CD14-positive monocyte (primary cell): ENCODE results near the gene RAB3C. TPM values are rescaled to one million over a fixed set of nuclear protein-coding genes. Genes with fewer than 3 reads are reported as not detected.

Experiments used
- DNase-seq, 3 donors: peaks; one replicate each; pipeline ENCODE4 v3.0.0-alpha.2; 2011 to 2022
- H2AFZ ChIP-seq: 2 replicates; pipeline ENCODE4 v1.6.0; 2012; ENCODE audit warnings: mild to moderate bottlenecking, low read depth, low read length, inconsistent platforms; ENCODE audit not compliant: insufficient read depth, poor library complexity, severe bottlenecking
- H3K27ac ChIP-seq, 2 donors: 1 replicate in 1 of 2; 2 replicates in 1 of 2; pipeline ENCODE4 v1.5.1; 2012 to 2013; ENCODE audit warnings: low read length in 2 of 2, control low read depth in 1 of 2, inconsistent platforms in 1 of 2, low read depth in 1 of 2, mild to moderate bottlenecking in 1 of 2
- H3K27me3 ChIP-seq, 2 donors: one replicate each; pipeline versions ENCODE4 v1.6.0 to v1.6.1; 2011 to 2013; ENCODE audit warnings: low read length in 2 of 2; ENCODE audit not compliant: control insufficient read depth in 2 of 2, insufficient read depth in 2 of 2
- H3K36me3 ChIP-seq, 2 donors: replicated peaks in 1 of 2; 1 replicate in 1 of 2; 2 replicates in 1 of 2; pipeline versions ENCODE4 v1.5.1 to v1.6.1; 2012 to 2013; ENCODE audit warnings: low read length in 2 of 2, control low read depth in 1 of 2, inconsistent platforms in 1 of 2, mild to moderate bottlenecking in 1 of 2; ENCODE audit not compliant: insufficient read depth in 2 of 2, control insufficient read depth in 1 of 2
- H3K4me1 ChIP-seq, 2 donors: 1 replicate in 1 of 2; 2 replicates in 1 of 2; pipeline versions ENCODE4 v1.5.1 to v1.6.1; 2012 to 2013; ENCODE audit warnings: low read length in 2 of 2, control low read depth in 1 of 2, inconsistent platforms in 1 of 2, mild to moderate bottlenecking in 1 of 2, moderate library complexity in 1 of 2; ENCODE audit not compliant: insufficient read depth in 2 of 2, control insufficient read depth in 1 of 2
- H3K4me2 ChIP-seq: replicated peaks from 2 replicates; pipeline ENCODE3; 2012; ENCODE audit warnings: low read length, moderate library complexity, mild to moderate bottlenecking; ENCODE audit not compliant: poor library complexity, severe bottlenecking; ENCODE audit errors: extremely low read depth
- H3K4me3 ChIP-seq, 3 experiments: fragments of 200-600 bp in 1 of 3; sonication (generic) in 1 of 3; replicated peaks in 1 of 3; 1 replicate in 2 of 3; 2 replicates in 1 of 3; pipeline ENCODE4 v1.5.1; 2011 to 2013; ENCODE audit warnings: low read length in 3 of 3, mild to moderate bottlenecking in 3 of 3, control low read depth in 2 of 3, low read depth in 2 of 3, inconsistent platforms in 1 of 3, moderate library complexity in 1 of 3
- H3K79me2 ChIP-seq: 2 replicates; pipeline ENCODE4 v1.6.0; 2012; ENCODE audit warnings: mild to moderate bottlenecking, control low read depth, inconsistent platforms, low read length, moderate library complexity; ENCODE audit not compliant: insufficient read depth
- H3K9ac ChIP-seq: 2 replicates; pipeline ENCODE4 v1.6.0; 2017; ENCODE audit warnings: low read length, mild to moderate bottlenecking; ENCODE audit not compliant: insufficient read depth, poor library complexity, severe bottlenecking
- H3K9me3 ChIP-seq, 2 donors: replicated peaks in 1 of 2; 1 replicate in 1 of 2; 2 replicates in 1 of 2; pipeline versions ENCODE4 v1.5.1 to v1.6.1; 2012 to 2013; ENCODE audit warnings: low read length in 2 of 2, control low read depth in 1 of 2; ENCODE audit not compliant: control insufficient read depth in 1 of 2, insufficient read depth in 1 of 2
- H4K20me1 ChIP-seq: 2 replicates; pipeline ENCODE4 v1.6.0; 2012; ENCODE audit warnings: mild to moderate bottlenecking, low read length, control low read depth, moderate library complexity; ENCODE audit not compliant: insufficient read depth
- H3K27ac Mint-ChIP-seq, 7 donors: one replicate each; pipeline ENCODE4 v1.8.0; 2020; ENCODE audit warnings: mild to moderate bottlenecking in 7 of 7, mixed read lengths in 7 of 7, moderate library complexity in 6 of 7, inconsistent platforms in 2 of 7
- H3K27me3 Mint-ChIP-seq, 3 donors: one replicate each; pipeline ENCODE4 v1.8.0; 2021 to 2022; ENCODE audit warnings: low read depth in 3 of 3, mild to moderate bottlenecking in 3 of 3, mixed read lengths in 3 of 3, moderate library complexity in 3 of 3, inconsistent platforms in 1 of 3
- H3K36me3 Mint-ChIP-seq, 2 donors: one replicate each; pipeline ENCODE4 v1.8.0; 2020; ENCODE audit warnings: mixed read lengths in 2 of 2, inconsistent platforms in 1 of 2, mild to moderate bottlenecking in 1 of 2
- H3K4me1 Mint-ChIP-seq: one replicate; pipeline ENCODE4 v1.8.0; 2020; ENCODE audit warnings: mild to moderate bottlenecking, mixed read lengths
- H3K4me3 Mint-ChIP-seq, 2 donors: one replicate each; pipeline ENCODE4 v1.8.0; 2020; ENCODE audit warnings: mild to moderate bottlenecking in 2 of 2, mixed read lengths in 2 of 2, moderate library complexity in 1 of 2
- H3K9me3 Mint-ChIP-seq, 7 donors: one replicate each; pipeline ENCODE4 v1.8.0; 2020 to 2022; ENCODE audit warnings: mixed read lengths in 7 of 7, mild to moderate bottlenecking in 6 of 7, moderate library complexity in 6 of 7, inconsistent platforms in 2 of 7
- CTCF ChIP-seq: fragments of 200-600 bp; IDR thresholded peaks from one replicate; pipeline ENCODE4 v1.8.0; 2022; ENCODE audit warnings: antibody characterized with exemption, mild to moderate bottlenecking
- WGBS: methylation state at CpG from one replicate; pipeline ENCODE4 v1.1.5; 2013; ENCODE audit warnings: missing lambda C conversion rate; ENCODE audit not compliant: insufficient coverage; 5-methylcytosine and 5-hydroxymethylcytosine counted together
- intact Hi-C, 2 donors: fragments of 100-400 bp; cut with micrococcal nuclease; formaldehyde crosslinking; loops; one replicate each; pipeline versions ENCODE4 v1.15.0 to v1.15.1; 2023
- polyA plus RNA-seq, 3 donors: library from polyadenylated mRNA; depleted of rRNA in 1 of 3; unstranded in 2 of 3; stranded (reverse) in 1 of 3; fragments of 300-500 nt in 2 of 3; fragments of >200 nt in 1 of 3; fragmentation: Illumina TruSeq in 2 of 3; gene quantifications; 1 replicate in 2 of 3; 2 replicates in 1 of 3; pipeline ENCODE4 v1.2.3, GENCODE V29; 2012 to 2021

Gene RAB3C
- polyA plus RNA-seq, 3 donors = under 0.01 to 0.81 TPM; not detected in 1

GRCh38 chr5:58885260-58885659 is 302.4 kb downstream of the RAB3C start:
- no peaks in the 10 kb centered on the region for H3K36me3 ChIP-seq
- H2AFZ ChIP-seq = no peak overlapping the region
- peaks cover 0 to 2% (median 2%) of the 10 kb centered on the region in 3 donors for H3K27me3 Mint-ChIP-seq
- peaks cover 10% of the 10 kb centered on the region for H3K4me1 Mint-ChIP-seq
- no peak overlapping the region for H3K9ac ChIP-seq
- H3K9me3 Mint-ChIP-seq = peaks cover 0 to 3% (median 0%) of the 10 kb centered on the region in 7 donors
- H3K79me2 ChIP-seq = no peaks in the 10 kb centered on the region
- no peak for TF ChIP-seq CTCF
- H3K4me3 Mint-ChIP-seq = no peak overlapping the region
- WGBS = no CpG with 5 or more reads among the region's 2 CpGs
- H3K9me3 ChIP-seq = no peaks in the 10 kb centered on the region
- H3K4me3 ChIP-seq = no peak overlapping the region
- no peaks in the 10 kb centered on the region for H4K20me1 ChIP-seq
- DNase-seq = no peak
- H3K27ac ChIP-seq = no peak overlapping the region
- no peaks in the 10 kb centered on the region for H3K36me3 Mint-ChIP-seq
- intact Hi-C loops = loop anchor here (5.0 kb wide), 2 partner anchors 122 to 287 kb away; no protein-coding TSS in a partner anchor
- H3K27ac Mint-ChIP-seq = no peak overlapping the region
- no peaks in the 10 kb centered on the region for H3K4me1 ChIP-seq
- H3K27me3 ChIP-seq = no peaks in the 10 kb centered on the region
- no peak overlapping the region for H3K4me2 ChIP-seq

- H2AFZ ChIP-seq = peak overlapping the region; percentile 70
- no peaks in the 10 kb centered on the region for H3K9me3 ChIP-seq
- H3K36me3 ChIP-seq = no peaks in the 10 kb centered on the region
- no peaks in the 10 kb centered on the region for H4K20me1 ChIP-seq
- no peak overlapping the region for H3K27ac ChIP-seq
- no peak overlapping the region for H3K4me2 ChIP-seq
- no peaks in the 10 kb centered on the region for H3K27me3 ChIP-seq
- Mint-ChIP-seq H3K9me3 (peaks cover 0 to 3% (median 0%) of the 10 kb centered on the region in 7 donors), H3K27ac (no peak overlapping the region), H3K36me3 (no peaks in the 10 kb centered on the region), H3K27me3 (peaks cover 0 to 2% (median 2%) of the 10 kb centered on the region in 3 donors), H3K4me3 (no peak overlapping the region), H3K4me1 (peaks cover 10% of the 10 kb centered on the region)
- no peaks in the 10 kb centered on the region for H3K4me1 ChIP-seq
- peak; percentile 91 for TF ChIP-seq CTCF
- DNase-seq = peak; percentile 35 to 55 (median 38)
- no peak overlapping the region for H3K4me3 ChIP-seq
- intact Hi-C loops = loop anchor here (5.0 kb wide), 2 partner anchors 121 to 286 kb away; no protein-coding TSS in a partner anchor
- 44% methylated on average over 8 of the region's 14 CpGs for WGBS
- H3K79me2 ChIP-seq = no peaks in the 10 kb centered on the region
- H3K9ac ChIP-seq = no peak overlapping the region
Measured at GRCh38 chr5:58886315-58887207, 303.7 kb downstream of the RAB3C start.
